DMS 273 (cell line): ENCODE measurements around the gene MRTFA.
"Not testable (repeated sequence)": the region's sequence is repeated elsewhere in the genome, so short reads cannot be mapped to it uniquely, and the experiment has no call there.

ENCODE experiments used
- DNase-seq: peaks from one replicate; lab custom pipeline; 2025; ENCODE audit not compliant: unreplicated experiment; lab: John Stamatoyannopoulos, UW

MRTFA gene

GRCh38 chr22:40636380-40637182 is at the start of gene MRTFA:
TSS of gene MRTFA (minus strand) at chr22:40636719.
- DNase-seq = peak; percentile 99

GRCh38 chr22:40685406-40685805 is 48.9 kb upstream of the MRTFA start:
- no peak for DNase-seq

GRCh38 chr22:40684728-40685127 is 48.2 kb upstream of the MRTFA start:
- DNase-seq = no peak

- DNase-seq = no peak
Observed at GRCh38 chr22:40681451-40681850, 44.9 kb upstream of the MRTFA start.

- no peak for DNase-seq
Observed at GRCh38 chr22:40680819-40681183, 44.3 kb upstream of the MRTFA start.

GRCh38 chr22:40679964-40680818 is 43.7 kb upstream of the MRTFA start:
- peak; percentile 33 for DNase-seq

GRCh38 chr22:40679249-40679963 is 42.9 kb upstream of the MRTFA start, which contains the start of gene MCHR1:
TSS of gene MCHR1 (plus strand) at chr22:40679484. CDS start at chr22:40679653, 169 bp downstream.
- no peak for DNase-seq

- no peak for DNase-seq
Observed at GRCh38 chr22:40678493-40679248, 42.2 kb upstream of the MRTFA start.

- DNase-seq = no peak
Observed at GRCh38 chr22:40676644-40677043, 40.1 kb upstream of the MRTFA start.

- DNase-seq = not testable (repeated sequence)
Observed at GRCh38 chr22:40676166-40676565, 39.6 kb upstream of the MRTFA start.

- DNase-seq = no peak
Observed at GRCh38 chr22:40674274-40674673, 37.8 kb upstream of the MRTFA start.

GRCh38 chr22:40673017-40673416 is 36.5 kb upstream of the MRTFA start:
- no peak for DNase-seq

- no peak for DNase-seq
Observed at GRCh38 chr22:40671796-40672360, 35.4 kb upstream of the MRTFA start.

- no peak for DNase-seq
Observed at GRCh38 chr22:40671369-40671768, 34.9 kb upstream of the MRTFA start.

- DNase-seq = no peak
Observed at GRCh38 chr22:40670058-40670457, 33.5 kb upstream of the MRTFA start.

GRCh38 chr22:40668611-40669411 is 32.3 kb upstream of the MRTFA start:
- no peak for DNase-seq

- DNase-seq = no peak
Observed at GRCh38 chr22:40666151-40666848, 29.8 kb upstream of the MRTFA start.

GRCh38 chr22:40665312-40665711 is 28.8 kb upstream of the MRTFA start:
- no peak for DNase-seq

- DNase-seq = peak; percentile 38
Observed at GRCh38 chr22:40661671-40662070, 25.2 kb upstream of the MRTFA start.
